Islet precursor cell (in vitro differentiated cells): Measurements from ENCODE around the gene CEP112.

Source experiments
- DNase-seq: peaks from one replicate; pipeline ENCODE4 v3.0.0-alpha.2; 2018

Gene CEP112

GRCh38 chr17:66191593-66192377 is at the start of gene CEP112:
CEP112 (minus strand) TSS chr17:66192133.
- DNase-seq, result peak; percentile 93

DNA sequence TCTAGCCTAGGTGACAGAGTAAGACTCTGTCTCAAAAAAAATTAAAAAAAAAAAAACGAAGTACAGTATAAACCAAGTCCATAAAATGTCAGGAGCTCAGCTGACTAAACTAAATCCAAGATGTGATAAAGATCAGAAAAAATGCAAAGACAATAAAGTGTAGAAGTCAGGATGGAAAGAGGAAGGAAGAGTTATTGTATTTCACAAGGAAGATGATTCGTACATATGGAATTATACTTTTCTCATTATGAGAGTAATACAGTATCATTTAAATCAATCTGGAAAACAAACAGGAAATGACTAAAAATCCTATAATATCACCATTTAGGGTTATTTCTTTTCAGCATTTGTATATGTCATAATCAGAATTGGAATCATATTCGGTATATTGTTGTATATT is 48.7 kb upstream of the CEP112 start:
- no peak for DNase-seq

- DNase-seq, result peak; percentile 21
Observed at GRCh38 chr17:66240013-66240412, 48.1 kb upstream of the CEP112 start.

- DNase-seq, result no peak
Observed at GRCh38 chr17:66235377-66235994, 43.6 kb upstream of the CEP112 start.

- no peak for DNase-seq
Observed at GRCh38 chr17:66234611-66235010, 42.7 kb upstream of the CEP112 start.

DNA sequence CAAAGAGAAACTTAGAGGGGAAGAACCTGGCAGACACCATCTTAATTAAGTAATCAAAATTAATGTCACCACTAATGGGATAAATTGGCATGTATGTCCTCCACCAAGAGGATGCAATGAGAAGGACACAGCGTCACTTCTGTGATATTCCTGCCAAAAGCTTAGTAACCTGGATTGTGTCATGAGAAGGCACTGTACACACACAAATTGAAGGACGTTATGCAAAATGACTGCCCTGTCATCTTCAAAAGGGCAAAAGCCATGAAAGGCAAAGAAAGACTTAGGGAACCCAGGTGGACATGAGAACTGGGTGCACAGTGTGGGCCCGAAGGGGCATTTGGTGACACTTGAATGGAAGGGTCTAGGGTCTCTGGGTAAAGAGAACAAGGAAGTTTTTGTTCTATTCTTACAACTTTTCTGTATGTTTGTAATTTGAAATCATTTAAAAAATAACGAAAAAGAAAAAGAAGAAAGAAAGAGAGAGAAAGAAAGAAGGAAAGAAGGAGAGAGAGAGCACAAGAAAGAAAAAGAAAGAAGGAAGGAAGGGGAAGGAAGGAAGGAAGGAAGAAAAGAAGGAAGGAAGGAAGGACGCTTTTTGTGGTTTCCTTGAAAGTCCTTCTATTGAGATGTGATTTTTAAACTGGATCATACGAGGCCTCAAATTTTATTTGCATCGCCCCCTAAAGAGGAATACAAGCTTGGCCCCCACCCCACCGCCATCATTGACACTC is 41.3 kb upstream of the CEP112 start:
- peak; percentile 33 for DNase-seq

- no peak for DNase-seq
Observed at GRCh38 chr17:66230922-66231591, 39.1 kb upstream of the CEP112 start.

GRCh38 chr17:66229783-66230538 is 38.0 kb upstream of the CEP112 start:
- DNase-seq, result no peak

DNA sequence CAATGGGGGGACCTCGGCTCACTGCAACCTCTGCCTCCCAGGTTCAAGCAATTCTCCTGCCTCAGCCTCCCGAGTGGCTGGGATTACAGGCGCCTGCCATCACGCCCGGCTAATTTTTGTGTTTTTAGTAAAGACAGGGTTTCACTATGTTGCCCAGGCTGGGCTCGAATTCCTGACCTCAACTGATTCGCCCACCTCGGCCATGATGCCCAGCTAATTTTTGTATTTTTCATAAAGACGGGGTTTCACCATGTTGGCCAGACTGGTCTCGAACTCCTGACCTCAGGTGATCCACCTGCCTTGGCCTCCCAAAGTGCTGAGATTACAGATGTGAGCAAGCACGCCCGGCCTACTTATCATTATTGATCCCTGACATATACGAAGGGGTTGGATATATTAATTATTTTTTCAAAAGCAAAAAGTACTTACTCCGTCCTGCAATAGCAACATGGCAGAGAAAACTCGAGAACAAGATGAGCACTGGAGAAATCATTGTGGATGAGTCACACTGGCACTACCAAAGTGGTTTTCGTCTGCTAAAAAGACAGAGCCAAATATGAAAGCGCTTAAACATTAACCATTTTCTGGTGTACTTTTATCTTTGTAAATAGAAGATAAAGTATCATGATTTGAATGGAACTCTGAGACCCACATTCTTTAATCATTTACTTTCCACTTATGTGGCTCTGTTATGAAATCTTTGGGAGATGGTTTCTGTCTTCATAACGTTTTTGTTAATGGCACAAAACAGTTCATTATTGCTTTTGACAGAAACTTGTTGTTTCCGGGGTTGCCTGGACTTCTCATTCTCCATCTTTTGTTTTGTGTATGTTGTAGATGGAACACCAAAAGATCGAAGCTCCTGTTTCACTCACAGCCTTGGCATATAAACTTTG is 37.2 kb upstream of the CEP112 start, which contains the start of gene APOH:
TSS of gene APOH (minus strand) at position 529 of the 896 bp plus-strand sequence. CDS start at position 493, 36 bp downstream.
- DNase-seq, result no peak

GRCh38 chr17:66227212-66228045 is 35.5 kb upstream of the CEP112 start:
- DNase-seq, result no peak

DNA sequence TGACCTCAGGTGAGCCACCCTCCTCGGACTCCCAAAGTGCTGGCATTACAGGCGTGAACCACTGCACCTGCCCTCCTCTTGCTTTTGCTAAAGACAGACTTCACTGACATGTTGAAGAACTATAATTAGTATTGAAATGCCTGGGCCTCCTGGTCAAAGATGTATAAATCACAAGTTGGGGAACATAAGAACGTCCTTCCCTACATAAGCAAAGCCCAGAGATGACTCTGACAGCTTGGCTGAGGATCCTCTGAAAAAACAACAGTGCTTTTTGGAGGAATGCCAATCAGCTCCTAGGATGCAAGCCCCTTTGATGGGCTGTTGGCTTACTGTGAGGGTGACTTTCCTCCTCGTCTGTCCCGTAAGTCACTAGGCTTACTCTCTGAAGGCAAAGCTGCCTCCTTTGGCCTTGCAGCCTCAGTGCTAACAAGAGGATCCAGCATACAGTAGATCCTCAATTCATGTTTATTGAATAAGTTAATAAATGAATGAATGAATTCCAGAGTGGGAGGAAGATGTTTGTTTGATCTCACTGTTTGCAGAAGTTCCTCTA is 30.9 kb upstream of the CEP112 start:
- peak; percentile 14 for DNase-seq

GRCh38 chr17:66221755-66222530 is 30.0 kb upstream of the CEP112 start:
- DNase-seq, result peak; percentile 29

- DNase-seq, result no peak
Observed at GRCh38 chr17:66221343-66221742, 29.4 kb upstream of the CEP112 start.

DNA sequence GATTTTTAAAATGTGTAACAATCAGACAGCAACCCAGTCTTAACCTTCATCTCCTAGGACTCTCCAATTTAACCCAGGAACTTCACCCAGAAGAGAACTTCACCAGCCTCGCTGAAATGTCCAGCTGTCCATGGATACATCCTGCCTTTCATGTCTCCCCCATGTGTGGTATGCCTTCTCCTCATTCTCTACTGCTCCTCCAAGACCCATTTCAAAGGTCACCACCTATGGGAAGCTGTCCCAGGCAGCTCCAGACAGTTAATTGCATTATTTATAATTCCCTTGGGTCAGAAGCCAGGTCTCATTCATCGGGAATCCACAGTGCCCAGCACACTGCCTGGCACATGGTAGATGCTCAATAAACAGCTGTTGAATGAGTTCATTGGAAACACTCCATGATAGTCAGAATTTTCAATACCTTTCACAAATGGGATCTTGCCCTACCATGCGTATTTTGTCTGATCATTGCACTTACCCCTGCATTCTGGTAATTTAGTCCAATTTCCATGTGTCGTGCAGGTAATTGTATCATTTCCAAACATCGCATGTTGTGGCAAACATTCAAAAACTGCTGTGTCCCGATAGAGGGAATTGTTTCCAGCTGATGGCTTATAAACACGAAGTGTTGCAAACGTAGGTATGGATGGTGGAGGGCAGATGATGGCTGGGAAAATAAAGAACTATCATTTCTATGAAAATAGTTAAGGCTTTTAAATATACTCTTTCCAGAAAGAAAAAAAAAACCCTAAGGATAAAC is 28.3 kb upstream of the CEP112 start:
- no peak for DNase-seq

DNA sequence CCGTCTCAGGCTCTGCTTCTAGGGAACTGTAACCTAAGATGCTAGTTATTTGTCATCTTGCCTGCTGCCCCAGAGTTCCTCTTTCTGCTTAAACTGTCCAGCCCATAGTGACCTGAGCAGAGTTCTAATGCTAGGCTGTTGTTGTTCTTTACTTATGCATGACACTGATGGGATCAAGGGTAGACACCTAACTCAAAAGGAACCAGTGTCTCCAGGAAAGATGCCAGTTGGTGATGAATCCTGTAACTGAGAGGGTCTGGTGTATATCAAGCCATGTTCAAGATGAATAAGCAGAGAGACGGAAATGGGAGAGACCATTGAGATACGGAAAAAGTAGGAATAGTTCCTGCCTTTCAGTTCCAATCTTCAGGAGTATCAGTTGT is 23.6 kb upstream of the CEP112 start:
- no peak for DNase-seq

GRCh38 chr17:66214884-66215528 is 23.1 kb upstream of the CEP112 start:
- DNase-seq, result peak; percentile 41

GRCh38 chr17:66211047-66211810 is 19.3 kb upstream of the CEP112 start:
- peak; percentile 1 for DNase-seq
